ENCODE measurements around the gene NOP56.
"Not testable (repeated sequence)": the region's sequence is repeated elsewhere in the genome, so short reads cannot be mapped to it uniquely, and the experiment has no call there.

NOP56 gene

DNA sequence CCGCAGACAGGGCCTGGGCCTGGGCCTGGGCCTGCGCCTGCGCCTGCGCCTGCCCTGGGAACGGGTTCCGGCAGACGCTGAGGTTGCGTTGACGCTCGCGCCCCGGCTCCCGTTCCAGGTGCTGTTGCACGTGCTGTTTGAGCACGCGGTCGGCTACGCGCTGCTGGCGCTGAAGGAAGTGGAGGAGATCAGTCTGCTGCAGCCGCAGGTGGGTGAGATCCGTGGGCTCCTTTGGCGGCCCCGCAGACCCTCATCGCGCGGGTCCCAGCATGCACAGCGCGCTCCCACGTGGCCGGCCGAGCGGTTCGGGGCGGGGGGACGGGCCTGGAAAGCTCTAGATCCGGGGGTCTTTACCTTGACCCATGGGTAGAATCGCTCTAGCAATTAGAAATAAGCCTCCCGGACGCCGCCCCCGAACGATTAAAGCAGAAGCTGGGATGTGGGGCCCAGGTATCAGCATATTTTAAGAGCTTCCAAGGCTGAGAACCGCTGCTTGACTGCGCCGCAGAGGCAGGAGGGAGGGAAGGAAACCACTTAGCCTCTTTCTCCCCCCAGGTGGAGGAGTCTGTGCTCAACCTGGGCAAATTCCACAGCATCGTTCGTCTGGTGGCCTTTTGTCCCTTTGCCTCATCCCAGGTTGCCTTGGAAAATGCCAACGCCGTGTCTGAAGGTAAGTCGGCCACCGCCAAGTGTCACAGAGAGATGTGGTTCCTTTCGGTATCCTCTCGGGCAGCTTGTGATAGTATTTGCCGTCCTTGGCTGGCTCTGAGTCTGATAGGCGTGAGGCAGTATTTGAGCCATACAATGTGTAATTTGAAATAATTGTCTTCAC lies 508 bp downstream of the NOP56 start:
- DNase-seq = peak; percentile 75

DNA sequence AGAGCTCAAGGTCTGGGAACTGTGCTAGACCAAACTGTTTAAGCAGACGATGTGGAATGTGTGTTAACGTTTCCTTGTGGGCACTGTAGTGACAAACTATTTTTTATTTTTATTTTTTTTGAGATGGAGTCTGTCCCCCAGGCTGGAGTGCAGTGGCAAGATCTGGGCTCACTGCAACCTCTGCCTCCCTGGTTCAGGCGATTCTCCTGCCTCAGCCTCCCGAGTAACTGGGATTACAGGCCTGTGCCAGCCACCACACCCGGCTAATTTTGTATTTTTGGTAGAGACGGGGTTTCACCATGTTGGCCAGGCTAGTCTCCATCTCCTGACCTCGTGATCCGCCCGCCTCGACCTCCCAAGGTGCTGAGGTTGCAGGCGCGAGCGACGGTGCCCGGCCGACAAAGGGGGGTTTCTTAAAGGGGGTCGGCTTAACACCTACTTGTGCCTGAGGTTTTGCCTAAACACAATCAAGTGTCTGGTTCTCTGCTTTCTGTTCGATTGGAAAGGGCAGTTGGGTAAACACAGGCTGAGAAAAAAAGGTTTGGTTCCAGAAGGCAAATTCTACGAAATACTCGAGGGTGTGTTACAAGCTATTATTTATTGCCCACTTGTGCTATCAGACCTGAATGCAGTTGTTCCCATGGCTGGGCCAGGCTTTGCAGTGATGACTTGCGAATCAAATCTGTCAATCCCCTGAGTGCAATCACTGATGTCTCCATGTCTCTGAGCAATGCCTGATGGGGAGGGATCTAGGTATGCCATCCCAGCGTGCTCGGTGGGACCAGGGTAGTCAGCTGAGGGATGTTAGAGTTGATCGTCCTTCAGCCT lies 1.3 kb downstream of the NOP56 start:
- no peak for DNase-seq

DNA sequence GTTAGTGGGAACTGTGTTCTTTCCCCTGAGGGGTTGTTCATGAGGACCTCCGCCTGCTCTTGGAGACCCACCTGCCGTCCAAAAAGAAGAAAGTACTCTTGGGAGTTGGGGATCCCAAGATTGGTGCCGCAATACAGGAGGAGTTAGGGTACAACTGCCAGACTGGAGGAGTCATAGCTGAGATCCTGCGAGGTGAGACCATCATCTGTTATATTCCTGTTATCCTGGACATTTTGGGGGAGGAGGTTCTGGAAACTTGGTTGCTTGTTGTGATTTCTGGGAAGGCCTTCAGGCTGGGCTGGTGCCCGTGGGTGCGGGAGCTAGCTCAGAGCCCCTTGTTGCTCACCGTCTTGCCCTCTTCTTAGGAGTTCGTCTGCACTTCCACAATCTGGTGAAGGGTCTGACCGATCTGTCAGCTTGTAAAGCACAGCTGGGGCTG lies 2.0 kb downstream of the NOP56 start:
- no peak for DNase-seq

DNA sequence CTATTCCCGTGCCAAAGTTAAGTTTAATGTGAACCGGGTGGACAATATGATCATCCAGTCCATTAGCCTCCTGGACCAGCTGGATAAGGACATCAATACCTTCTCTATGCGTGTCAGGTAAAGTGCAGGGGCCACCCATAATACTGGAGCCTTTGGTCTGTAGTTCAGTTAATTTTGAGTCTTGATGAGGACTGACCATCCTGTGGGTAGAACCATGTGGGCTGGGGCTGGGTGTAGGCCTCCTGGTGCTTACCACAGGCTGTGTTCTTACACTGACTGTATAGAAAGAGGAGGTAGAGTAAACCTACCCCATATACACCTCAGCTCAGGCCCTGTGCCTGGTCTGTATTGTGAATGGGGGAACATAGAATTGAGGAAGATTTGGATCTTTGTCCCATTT lies 2.4 kb downstream of the NOP56 start:
- no peak for DNase-seq

DNA sequence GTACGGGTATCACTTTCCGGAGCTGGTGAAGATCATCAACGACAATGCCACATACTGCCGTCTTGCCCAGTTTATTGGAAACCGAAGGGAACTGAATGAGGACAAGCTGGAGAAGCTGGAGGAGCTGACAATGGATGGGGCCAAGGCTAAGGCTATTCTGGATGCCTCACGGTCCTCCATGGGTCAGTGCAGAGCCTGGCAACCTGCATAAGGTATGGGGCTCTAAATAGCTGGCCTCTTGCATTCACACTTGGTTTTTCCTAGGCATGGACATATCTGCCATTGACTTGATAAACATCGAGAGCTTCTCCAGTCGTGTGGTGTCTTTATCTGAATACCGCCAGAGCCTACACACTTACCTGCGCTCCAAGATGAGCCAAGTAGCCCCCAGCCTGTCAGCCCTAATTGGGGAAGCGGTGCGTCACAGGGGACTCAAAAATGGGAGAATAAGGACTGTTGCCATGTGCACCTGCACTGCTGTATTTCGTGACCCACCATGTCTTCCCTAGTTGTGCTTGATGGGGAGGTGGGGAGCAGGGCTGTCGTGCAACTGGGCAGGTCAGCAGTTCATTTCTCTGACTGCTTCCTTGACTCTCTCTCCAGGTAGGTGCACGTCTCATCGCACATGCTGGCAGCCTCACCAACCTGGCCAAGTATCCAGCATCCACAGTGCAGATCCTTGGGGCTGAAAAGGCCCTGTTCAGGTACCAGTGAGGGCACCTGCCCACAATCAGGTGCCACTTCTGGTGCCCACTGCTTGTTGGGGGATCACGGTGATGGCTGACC lies 3.1 kb downstream of the NOP56 start:
- no peak for DNase-seq

DNA sequence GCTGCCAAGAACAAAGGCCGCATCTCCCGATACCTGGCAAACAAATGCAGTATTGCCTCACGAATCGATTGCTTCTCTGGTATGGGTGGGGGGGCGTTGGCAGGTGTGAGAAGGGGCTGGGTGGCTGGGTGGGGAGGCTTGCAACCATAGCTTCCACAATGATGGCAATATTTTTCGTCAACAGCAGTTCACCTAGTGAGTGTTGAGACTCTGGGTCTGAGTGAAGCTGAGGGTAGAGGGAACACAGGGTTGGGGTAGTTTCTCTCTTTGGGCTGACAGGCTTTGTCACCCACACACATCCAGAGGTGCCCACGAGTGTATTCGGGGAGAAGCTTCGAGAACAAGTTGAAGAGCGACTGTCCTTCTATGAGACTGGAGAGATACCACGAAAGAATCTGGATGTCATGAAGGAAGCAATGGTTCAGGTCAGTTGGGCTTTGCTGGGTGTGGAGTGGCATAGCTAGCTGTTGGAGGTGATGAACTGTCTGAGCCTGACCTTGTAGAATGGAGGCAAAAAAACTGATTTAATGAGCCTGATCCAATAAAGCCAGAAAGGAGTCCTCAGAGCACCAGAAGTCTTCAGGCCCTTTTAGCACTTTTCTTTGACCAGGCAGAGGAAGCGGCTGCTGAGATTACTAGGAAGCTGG lies 4.2 kb downstream of the NOP56 start:
- no peak for DNase-seq

DNA sequence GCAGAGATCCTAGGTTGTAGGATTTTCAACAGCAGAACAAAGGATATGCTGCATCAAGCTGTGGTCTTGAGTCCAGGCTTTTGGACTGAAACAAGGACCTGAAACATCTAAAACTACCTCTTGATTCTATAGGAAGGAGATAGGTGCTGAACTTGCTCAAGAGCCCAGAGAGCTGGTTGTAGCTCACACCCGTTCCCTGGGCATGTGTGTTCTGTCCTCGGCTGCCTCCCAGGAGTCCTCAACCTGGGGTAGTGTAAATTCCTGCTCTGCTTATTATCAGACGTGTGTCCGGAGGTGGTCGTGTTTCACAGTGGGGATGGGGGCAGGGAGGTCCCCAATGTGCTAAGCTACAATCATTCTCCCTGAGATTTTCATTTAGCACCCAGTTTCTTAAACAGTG lies 4.8 kb downstream of the NOP56 start:
- DNase-seq = no peak

DNA sequence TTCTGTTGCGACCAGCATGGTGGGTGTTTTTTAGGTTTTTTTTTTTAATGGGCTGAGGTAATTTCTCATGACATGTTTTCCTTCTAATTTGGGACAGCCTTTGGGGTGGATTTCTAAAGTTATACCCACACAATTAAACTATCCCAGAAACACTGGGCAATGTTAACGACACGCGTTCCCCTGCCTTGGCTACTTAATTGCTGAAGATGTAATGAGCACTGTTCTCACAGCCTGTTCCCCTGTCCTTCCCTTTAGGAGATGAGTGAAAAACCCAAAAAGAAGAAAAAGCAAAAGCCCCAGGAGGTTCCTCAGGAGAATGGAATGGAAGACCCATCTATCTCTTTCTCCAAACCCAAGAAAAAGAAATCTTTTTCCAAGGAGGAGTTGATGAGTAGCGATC lies 5.2 kb downstream of the NOP56 start:
- no peak for DNase-seq

DNA sequence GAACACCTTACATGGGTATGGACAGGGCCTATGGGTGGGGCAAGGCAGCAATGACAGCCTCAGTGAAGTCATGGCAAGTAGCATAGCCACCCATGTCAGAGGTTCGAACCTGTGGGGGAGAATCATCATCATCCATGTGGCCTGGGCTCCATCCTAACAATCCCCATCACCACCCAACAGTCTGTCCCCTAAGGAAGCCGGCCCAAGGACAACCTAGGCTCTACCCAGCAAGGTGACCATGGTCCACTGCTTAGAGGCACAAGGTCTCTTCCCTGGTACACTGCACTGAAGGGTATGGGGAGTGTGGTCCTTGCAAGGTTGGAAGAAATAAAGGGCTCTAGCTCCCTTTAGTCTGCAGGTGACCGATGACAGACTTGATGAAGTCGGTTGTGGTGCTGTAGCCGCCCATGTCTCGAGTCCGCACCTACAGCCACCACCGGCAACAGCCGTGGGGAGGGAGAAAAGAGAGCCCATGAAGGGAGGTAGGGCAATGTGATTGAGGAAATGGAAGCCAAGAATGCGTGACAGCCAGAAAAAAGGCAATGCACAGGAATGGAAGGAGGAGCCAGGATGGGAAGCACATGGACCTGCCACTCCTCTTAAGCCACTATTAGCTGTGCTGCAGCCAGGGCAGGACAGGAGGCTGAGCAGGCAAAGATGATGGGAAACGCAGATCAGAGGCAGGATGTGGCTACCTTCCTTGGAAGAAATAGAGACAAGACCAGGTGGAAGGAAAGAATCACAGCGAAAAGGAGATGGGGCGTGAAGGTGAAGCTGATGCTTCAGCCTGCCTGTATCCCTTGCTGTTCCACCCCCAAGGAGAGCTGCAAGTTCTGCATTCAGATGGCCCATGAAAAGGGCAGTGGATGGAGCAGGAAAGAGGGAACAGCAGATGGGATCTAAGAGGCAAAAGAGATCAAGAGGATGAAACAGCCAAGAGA lies 6.3 kb downstream of the NOP56 start:
- DNase-seq = no peak

DNA sequence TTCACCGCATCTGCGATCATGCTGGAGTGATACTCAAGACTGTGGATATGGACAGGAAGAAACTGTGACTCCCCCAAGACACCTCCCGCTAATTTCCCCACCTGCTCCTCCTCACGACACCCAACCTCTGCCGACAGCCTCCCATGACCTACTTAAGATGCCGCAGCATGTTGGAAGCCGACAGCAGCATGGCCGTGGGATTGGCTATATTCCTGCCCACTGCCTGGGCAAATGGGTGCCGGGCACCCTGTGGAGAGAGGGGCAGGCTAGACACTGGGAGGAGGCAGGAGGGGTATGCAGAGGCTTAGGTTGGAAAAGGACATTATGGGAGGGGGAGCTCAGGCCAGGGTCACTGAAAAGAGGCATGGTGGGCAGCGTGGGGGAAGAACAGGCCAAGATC lies 7.1 kb downstream of the NOP56 start:
- no peak for DNase-seq

DNA sequence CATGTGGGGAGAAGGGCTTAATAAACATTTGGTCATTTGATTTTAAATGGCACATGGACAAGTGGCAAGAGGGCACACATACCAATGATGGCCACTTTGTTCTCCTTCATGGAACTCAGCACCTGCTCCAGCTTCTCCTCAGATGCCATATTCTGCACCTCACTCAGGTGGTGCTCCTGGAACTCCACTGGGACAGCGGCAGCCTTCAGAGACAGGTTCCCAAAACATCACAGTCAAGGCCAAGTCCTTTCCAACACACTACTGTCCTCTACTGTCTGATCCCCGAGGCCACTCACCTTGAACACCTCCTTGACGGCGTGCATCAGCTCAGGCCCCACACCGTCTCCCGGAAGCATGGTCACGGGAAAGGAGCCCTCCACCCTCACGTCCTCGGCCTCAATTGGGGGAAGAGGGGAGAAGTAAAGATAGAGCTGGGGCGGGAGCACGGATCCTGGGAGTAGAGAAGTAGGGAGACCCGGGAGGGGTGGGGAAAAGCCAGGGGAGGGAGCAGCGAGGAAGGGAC lies 11.0 kb downstream of the NOP56 start:
- no peak for DNase-seq

DNA sequence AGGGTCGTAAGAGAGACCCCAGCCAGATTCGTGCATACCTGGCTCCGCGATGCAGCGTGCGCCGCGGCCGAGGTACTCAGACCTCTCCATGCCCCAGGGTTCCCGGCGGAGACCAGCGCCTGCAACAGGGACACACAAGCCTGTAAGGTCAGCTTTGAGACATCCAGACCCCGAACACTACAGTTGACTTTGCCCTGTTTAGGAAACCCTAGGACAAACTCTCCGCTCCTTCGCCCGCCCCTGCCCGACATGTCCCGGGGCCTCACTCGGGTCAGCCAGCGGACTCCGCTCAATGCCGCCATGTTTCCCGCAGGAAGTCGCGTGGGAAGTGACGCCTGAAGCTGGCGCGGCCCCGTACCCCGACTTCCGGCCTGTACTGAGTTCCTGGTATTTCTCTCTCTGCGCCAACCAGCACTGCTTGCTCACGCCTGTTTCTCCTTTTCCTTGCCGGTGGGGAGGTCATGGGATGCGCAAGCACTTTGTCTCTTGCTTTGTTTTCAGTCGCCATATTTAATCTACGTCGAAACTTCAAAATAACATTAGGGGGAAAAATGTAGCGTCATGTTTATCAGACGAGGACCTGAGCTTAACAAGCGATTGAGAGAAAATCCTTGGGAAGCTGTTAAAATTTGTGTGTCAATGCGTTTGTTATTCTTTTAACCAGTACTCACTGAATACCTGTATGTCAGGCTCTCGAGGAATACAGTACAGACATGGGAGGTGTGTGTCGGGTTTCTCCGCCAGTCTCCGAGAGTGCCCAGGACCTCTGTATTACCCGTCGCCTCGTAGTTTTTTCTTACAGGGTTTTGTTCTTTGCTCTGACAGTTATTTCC lies 11.7 kb downstream of the NOP56 start, which contains the start of gene IDH3B:
IDH3B (minus strand) TSS at position 330 of the 833 bp plus-strand sequence; CDS start at position 302, 28 bp downstream.
- DNase-seq = peak; percentile 91

DNA sequence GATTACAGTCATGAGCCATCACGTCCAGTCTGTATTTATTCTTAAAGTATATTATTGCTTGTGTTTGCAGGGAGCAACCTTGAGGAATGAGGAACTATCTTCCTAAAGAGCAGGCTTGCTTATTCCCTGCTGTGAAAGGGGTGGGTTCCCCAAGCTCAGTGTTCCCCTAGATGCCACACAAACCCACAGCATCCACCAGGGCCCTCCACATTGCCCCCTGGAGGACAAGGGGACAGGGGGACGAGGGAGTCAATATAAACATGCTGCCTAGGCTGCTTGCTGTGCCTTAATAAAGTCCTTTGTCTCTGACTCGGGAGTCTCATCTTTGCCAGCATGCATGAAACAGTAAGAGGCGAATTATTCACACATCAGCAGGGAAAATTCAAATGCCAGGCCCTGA lies 19.5 kb downstream of the NOP56 start:
- no peak for DNase-seq

DNA sequence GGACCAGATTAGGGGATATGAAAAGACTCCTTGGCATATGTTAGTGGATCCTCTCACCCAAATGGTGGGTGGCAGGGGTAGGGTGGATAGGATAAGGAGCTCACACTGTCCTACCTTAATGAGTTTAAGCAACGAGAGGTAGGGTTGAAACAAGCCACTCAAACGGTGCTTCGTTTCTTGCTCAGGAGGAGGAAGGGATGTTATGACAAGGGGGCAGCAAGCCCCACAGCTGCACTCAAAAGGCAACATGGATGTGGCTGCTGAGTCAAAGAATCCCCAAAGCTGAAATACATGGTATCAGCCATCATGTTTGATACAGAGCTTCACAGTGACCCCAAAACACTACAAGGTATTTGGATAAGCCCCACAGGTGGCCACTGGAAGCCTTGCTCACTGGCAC lies 20.0 kb downstream of the NOP56 start:
- no peak for DNase-seq

DNA sequence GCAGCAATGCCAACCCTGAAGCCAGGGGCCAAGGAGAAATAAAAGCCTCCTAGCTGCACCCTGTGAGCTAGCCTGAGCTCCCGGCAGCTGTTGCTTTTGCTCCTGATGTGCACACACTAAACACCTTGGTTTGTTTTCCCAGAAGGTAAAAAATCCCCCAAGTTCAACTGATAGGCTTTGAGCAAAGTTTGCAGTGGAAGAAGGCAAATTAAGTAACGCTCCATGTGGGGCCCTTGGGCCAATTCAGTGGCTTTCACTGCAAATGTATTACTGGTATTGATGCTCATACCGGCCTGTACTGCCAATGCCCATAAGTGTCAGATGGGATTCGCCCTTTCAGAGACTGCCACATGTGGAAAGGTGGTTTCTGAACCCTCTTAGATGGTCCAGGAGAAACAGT lies 21.0 kb downstream of the NOP56 start:
- no peak for DNase-seq

DNA sequence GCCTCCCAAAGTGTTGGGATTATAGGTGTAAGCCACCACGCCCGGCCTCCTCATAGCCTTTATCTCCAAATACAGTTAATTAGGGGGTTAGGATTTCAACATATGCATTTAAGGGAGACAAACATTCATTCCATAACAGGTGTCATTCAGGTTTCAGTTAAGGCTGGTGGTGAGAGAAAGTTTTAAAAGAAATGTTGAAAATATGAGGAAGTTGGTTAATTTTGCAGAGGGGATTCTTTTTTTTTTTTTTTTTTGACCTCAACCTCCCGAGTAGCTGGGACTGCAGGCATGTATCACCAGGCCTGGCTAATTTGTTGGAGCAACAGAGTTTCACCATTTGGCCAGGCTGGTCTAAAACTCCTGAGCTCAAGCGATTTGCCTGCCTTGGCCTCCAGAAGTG lies 27.6 kb downstream of the NOP56 start:
- no peak for DNase-seq

DNA sequence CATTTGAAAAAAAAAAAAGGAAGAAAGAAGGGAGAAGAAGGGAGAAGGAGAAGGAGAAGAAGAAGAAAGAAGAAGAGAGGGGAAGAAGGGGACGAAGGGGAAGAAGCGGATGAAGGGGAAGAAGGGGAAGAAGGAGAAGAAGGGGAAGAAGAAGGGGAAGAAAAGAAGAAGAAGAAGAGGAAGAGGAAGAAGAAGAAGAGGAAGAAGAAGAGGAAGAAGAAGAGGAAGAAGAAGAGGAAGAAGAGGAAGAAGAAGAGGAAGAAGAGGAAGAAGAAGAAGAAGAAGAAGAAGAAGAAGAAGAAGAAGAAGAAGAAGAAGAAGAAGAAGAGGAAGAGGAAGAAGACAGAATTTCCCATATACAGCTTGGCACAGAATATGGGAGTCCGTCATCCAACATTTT lies 29.6 kb downstream of the NOP56 start:
- not testable (repeated sequence) for DNase-seq

DNA sequence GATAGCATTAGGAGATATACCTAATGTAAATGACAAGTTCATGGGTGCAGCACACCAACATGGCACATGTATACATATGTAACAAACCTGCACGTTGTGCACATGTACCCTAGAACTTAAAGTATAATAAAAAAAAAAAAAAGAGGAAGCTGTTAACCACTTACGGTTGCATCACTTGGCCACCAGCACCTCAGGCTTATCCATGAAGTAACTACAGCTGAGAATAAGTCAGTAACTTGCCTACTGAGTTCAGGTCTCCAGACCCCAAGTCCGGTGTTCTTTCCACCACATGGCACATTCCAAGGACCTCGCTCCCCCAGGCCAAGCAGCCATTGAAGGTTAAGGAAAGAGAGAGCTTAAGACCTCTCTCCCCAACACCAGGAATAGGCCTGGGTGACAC lies 32.4 kb downstream of the NOP56 start:
- DNase-seq = not testable (repeated sequence)

DNA sequence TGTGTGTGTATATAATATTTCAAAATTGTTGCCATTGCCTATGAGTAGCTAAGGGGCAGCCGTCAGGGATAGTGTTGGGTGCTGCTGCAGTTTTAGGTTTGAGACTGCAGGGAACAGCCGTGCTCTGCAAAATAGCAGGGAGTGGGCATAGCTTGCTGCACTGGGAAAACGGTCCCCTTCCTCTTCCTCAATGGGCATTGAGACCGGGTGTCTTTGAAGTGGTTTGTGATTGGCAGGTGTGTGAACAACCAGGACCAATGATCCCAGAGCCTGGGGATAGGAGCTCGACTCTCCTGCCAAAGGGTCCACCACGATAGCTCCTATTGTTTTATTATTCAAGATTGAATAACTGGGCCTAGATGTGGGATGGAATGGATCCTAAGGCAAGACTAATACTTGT lies 35.1 kb downstream of the NOP56 start:
- no peak for DNase-seq

DNA sequence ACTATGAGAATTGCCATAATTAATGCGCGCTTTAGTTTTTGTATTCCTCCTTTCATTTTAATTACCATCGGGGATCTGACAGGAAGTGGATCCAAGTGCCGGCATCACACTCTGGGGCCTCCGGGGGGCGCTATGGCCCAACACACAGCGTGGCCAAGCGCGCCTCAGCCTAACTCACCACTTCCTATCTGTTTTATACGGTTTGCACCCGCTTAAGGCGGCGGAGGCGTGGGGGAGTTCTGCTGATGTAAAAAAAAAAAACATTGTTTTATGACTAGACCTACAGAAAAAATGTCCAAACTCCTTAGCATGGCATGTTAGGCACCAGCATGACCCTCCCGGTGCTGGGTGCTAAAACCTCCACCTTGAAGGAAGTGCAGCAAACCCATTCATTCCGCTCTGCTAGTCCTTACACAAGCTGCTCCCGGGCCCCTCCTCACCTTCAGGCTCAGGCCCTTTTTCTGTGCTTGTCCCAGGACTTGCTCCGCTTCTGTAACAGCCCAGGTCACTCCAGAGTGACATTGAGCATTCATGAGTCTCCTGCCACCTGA lies 35.7 kb downstream of the NOP56 start:
- DNase-seq = peak; percentile 9
